Measurements from ENCODE around the gene ODAD3. TPM values are rescaled to one million over a fixed set of nuclear protein-coding genes. Genes with fewer than 3 reads are reported as not detected.

The ODAD3 gene
- total RNA-seq, 4 donors from 2014 or later: 0.48 to 4.4 TPM; not detected in 2

DNA sequence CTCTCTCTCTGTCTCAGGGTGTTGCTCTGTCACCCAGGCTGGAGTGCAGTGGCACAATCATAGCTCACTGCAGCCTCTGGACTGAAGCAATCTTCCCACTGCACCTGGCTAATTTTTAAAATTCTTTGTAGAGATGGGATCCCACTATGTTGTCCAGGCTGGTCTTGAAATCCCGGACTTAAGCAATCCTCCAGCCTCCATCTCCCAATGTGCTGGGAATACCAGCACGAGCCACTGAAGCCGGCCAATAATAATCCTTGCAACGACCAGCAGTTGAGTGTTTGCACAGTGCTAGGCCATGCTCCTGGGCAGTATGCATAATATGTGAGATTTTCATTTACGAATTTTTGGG is 50.2 kb downstream of the ODAD3 start:
- no peak overlapping the region for H3K27ac ChIP-seq

DNA sequence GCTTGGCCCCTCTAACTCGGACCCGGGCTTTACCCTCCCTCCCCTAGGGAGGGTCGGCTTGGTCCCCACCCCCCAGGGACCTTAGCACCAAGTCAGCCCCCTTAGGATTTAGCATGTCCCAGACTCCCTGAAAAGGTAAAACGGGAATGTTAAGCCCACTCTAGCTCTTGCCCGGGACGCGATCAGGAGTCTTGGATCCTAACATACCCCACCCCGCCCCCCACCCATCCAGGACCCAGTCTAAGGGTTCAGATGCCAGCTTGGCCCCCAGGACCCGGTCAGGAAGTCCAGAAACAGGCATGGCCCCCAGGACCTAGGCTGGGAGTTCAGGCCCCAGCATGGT is 51.2 kb downstream of the ODAD3 start:
- TF ChIP-seq, protein P1, sequence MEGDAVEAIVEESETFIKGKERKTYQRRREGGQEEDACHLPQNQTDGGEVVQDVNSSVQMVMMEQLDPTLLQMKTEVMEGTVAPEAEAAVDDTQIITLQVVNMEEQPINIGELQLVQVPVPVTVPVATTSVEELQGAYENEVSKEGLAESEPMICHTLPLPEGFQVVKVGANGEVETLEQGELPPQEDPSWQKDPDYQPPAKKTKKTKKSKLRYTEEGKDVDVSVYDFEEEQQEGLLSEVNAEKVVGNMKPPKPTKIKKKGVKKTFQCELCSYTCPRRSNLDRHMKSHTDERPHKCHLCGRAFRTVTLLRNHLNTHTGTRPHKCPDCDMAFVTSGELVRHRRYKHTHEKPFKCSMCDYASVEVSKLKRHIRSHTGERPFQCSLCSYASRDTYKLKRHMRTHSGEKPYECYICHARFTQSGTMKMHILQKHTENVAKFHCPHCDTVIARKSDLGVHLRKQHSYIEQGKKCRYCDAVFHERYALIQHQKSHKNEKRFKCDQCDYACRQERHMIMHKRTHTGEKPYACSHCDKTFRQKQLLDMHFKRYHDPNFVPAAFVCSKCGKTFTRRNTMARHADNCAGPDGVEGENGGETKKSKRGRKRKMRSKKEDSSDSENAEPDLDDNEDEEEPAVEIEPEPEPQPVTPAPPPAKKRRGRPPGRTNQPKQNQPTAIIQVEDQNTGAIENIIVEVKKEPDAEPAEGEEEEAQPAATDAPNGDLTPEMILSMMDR (IDR thresholded peaks at IDR 0.05): no peak
- no peak for TF ChIP-seq POLR2A (IDR thresholded peaks at IDR 0.05)
- intact Hi-C loops (cut with DNase I; ENCODE audit: low total_unique reads): no loop called here
- H3K36me3 ChIP-seq: no peaks in the 10 kb centered on the region
- H3K9me3 ChIP-seq: no peaks in the 10 kb centered on the region
- no peak overlapping the region for H3K4me3 ChIP-seq
- no peak for DNase-seq
- no peak overlapping the region for H3K27ac ChIP-seq
- peaks cover 15 to 19% of the 10 kb centered on the region in 2 donors for H3K27me3 ChIP-seq
- peaks cover 0 to 19% of the 10 kb centered on the region in 2 donors for H3K4me1 ChIP-seq

More for the DNA sequence above, 50.2 kb downstream of the ODAD3 start:
- TF ChIP-seq, protein P1 (IDR thresholded peaks at IDR 0.05): no peak
- TF ChIP-seq POLR2A (IDR thresholded peaks at IDR 0.05): no peak
- Histone ChIP-seq H3K4me1 (peaks cover 0 to 19% of the 10 kb centered on the region in 2 donors), H3K27me3 (peaks cover 15 to 19% of the 10 kb centered on the region in 2 donors), H3K36me3 (no peaks in the 10 kb centered on the region), H3K4me3 (no peak overlapping the region), H3K9me3 (no peaks in the 10 kb centered on the region)
- intact Hi-C loops (cut with DNase I; ENCODE audit: low total_unique reads): no loop called here
- no peak for DNase-seq

DNA sequence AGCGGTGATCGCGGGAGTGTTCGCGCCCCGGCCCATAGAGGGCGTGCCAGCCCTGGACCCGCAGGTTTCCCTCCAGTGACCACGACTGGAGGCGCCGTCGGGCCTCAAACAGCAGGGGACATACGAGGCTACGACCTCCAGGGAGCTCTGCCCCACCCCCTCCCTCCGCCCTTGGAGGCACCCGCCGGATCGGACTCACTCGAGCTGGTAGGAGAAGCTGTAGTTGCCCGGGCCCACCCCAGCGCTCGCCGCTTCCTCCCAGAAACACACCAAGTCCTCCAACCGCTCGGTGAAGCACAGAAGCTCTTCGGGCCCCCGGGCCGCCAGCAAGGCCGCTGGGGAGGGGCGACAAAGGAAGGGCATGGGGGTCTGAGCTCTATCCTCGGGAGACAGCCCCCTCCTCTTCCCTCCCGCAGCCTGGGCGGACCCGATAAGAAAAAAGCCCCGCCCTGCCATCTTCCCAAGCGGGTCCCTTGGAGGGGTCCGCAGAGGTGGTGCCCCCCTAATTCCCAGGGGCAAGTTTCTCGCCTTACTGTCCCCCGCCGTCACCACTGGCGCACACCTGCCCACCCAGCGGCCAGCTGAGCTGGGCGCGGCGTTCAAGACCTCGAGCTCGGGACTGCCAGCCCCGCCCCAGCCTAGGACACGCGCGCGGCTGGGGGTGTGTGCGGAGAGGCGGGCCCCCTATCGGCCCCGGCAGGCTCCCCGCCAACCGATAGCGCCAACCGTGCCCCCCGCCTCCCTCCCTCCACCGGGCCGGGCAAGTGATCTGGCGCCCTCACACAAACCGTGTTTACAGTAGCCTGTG is 51.8 kb downstream of the ODAD3 start:
- peaks cover 15 to 19% of the 10 kb centered on the region in 2 donors for H3K27me3 ChIP-seq
- H3K4me1 ChIP-seq: peaks cover 0 to 19% of the 10 kb centered on the region in 2 donors
- no peaks in the 10 kb centered on the region for H3K9me3 ChIP-seq
- intact Hi-C loops (cut with DNase I; ENCODE audit: low total_unique reads): no loop called here
- TF ChIP-seq, protein P1 (IDR thresholded peaks at IDR 0.05): peak in 3 of 4 experiments; percentile 20 to 43 (median 36)
- no peak for TF ChIP-seq POLR2A (IDR thresholded peaks at IDR 0.05)
- H3K27ac ChIP-seq: no peak overlapping the region
- peak overlapping the region in 1 of 2 donors; percentile 2 for H3K4me3 ChIP-seq
- no peak for DNase-seq
- no peaks in the 10 kb centered on the region for H3K36me3 ChIP-seq

DNA sequence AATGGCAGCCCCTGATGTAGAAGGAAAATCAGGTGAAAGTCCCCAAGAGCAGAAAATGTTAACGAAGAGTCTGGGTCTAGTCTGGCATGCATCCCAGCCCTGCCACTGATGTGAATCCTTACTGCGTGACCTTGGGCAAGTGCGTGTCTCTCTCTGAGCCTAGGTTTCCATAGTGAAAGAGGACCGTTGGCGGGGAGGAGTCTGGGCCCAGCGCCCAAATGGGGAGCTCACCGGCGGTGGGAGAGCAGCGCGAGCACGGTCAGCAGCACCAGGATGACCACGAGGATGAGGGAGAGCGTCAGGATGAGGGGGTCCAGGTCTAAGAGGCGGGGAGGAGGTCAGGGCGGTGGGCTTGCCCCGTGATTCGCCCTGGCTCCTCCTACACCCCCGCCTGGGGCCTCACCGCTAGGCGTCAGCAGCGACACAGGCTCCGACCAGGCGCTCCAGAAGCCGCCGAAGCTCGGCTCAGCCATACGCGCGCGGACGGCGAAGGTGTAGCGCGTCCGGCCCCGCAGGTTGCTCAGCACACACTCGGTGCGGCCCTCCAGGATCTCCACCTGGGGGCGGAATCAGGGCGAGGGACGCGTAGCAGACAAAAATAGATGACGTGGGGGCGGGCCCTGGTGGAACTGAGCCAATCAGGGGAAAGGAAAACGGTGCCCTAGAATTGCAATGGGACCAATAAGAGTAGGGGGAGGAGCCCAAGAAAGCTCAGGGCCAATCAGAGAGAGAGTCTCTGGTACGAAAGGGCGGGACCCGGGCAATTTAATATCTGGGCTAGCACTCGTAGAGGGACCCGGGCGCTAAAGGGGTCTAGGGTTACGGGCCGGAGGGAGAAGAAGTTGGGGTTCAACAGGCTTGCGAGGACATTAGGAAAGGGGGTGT is 54.0 kb downstream of the ODAD3 start:
- DNase-seq: peak; percentile 97
- peaks cover 12 to 25% of the 10 kb centered on the region in 2 donors for H3K4me1 ChIP-seq
- H3K9me3 ChIP-seq: no peaks in the 10 kb centered on the region
- H3K36me3 ChIP-seq: no peaks in the 10 kb centered on the region
- peak overlapping the region; percentile 54 to 60 for H3K4me3 ChIP-seq
- H3K27me3 ChIP-seq: peaks cover 15 to 19% of the 10 kb centered on the region in 2 donors
- intact Hi-C loops (cut with DNase I; ENCODE audit: low total_unique reads): no loop called here
- peak overlapping the region; percentile 79 to 80 for H3K27ac ChIP-seq
- TF ChIP-seq POLR2A (IDR thresholded peaks at IDR 0.05): peak; percentile 66 to 76
- TF ChIP-seq, protein P1 (IDR thresholded peaks at IDR 0.05): peak; percentile 73 to 87 (median 85)
